Natural killer cell (primary cell): Measurements from ENCODE around the gene WDFY3. TPM values are rescaled to one million over a fixed set of nuclear protein-coding genes. Genes with fewer than 3 reads are reported as not detected.

ENCODE experiments used
- ATAC-seq, 3 donors: fragments of 150-1000 bp in 2 of 3; fragments of 200-7000 bp in 1 of 3; cut with Tn5 transposase; 1 replicate in 1 of 3; 2 replicates in 2 of 3; pipeline ENCODE4 v1.10.0; 2021; ENCODE audit warnings: mild to moderate bottlenecking in 2 of 3, moderate library complexity in 2 of 3
- DNase-seq, 2 donors: peaks; one replicate each; pipeline versions ENCODE4 v3.0.0 to v3.0.0-alpha.2; 2013 to 2021; ENCODE audit warnings: mixed read lengths in 1 of 2
- H3K27ac ChIP-seq: one replicate; pipeline ENCODE4 v1.5.1; 2013; ENCODE audit warnings: mild to moderate bottlenecking, low read length
- H3K27me3 ChIP-seq: one replicate; pipeline ENCODE4 v1.6.1; 2013; ENCODE audit warnings: low read length; ENCODE audit not compliant: control insufficient read depth, insufficient read depth
- H3K36me3 ChIP-seq: one replicate; pipeline ENCODE4 v1.6.1; 2013; ENCODE audit warnings: low read length; ENCODE audit not compliant: control insufficient read depth, insufficient read depth
- H3K4me1 ChIP-seq: one replicate; pipeline ENCODE4 v1.6.1; 2013; ENCODE audit warnings: low read length; ENCODE audit not compliant: control insufficient read depth, insufficient read depth
- H3K4me3 ChIP-seq: one replicate; pipeline ENCODE4 v1.5.1; 2013; ENCODE audit warnings: low read length
- H3K9me3 ChIP-seq: one replicate; pipeline ENCODE4 v1.6.1; 2013; ENCODE audit warnings: low read length; ENCODE audit not compliant: control insufficient read depth, insufficient read depth
- H3K27ac Mint-ChIP-seq, 2 donors: one replicate each; pipeline ENCODE4 v1.8.0; 2022; ENCODE audit warnings: mild to moderate bottlenecking in 2 of 2, mixed read lengths in 2 of 2, moderate library complexity in 1 of 2
- H3K27me3 Mint-ChIP-seq, 2 donors: one replicate each; pipeline ENCODE4 v1.8.0; 2022; ENCODE audit warnings: low read depth in 2 of 2, mixed read lengths in 2 of 2
- H3K36me3 Mint-ChIP-seq: one replicate; pipeline ENCODE4 v1.8.0; 2022; ENCODE audit warnings: mixed read lengths
- H3K4me1 Mint-ChIP-seq, 2 donors: one replicate each; pipeline ENCODE4 v1.8.0; 2022; ENCODE audit warnings: mixed read lengths in 2 of 2
- H3K4me3 Mint-ChIP-seq: one replicate; pipeline ENCODE4 v1.8.0; 2022; ENCODE audit warnings: mild to moderate bottlenecking, moderate library complexity, mixed read lengths
- H3K9me3 Mint-ChIP-seq, 2 donors: one replicate each; pipeline ENCODE4 v1.8.0; 2022; ENCODE audit warnings: mixed read lengths in 2 of 2
- WGBS: methylation state at CpG from one replicate; pipeline ENCODE4 v1.1.7; 2013; ENCODE audit warnings: missing lambda C conversion rate; ENCODE audit not compliant: insufficient coverage; 5-methylcytosine and 5-hydroxymethylcytosine counted together
- intact Hi-C: fragments of 100-400 bp; cut with micrococcal nuclease; formaldehyde crosslinking; loops from one replicate; pipeline ENCODE4 v1.14.2; 2022
- total RNA-seq, 4 donors: library from RNA; stranded (reverse); fragments of 120-200 nt in 1 of 4; gene quantifications; one replicate each; pipeline versions ENCODE4 v1.2.3 to v1.2.4, GENCODE V29; 2013 to 2022
- TF ChIP-seq, protein P1 (sequence below): fragments of 200-600 bp; IDR thresholded peaks from one replicate; pipeline ENCODE4 v1.8.0; 2022; ENCODE audit warnings: antibody characterized with exemption

The WDFY3 gene
- total RNA-seq, 3 donors from 2014 or later (not counting 1 experiment from before 2014, with no cell fraction given): 2.5 to 7.2 (median 6.0) TPM

DNA sequence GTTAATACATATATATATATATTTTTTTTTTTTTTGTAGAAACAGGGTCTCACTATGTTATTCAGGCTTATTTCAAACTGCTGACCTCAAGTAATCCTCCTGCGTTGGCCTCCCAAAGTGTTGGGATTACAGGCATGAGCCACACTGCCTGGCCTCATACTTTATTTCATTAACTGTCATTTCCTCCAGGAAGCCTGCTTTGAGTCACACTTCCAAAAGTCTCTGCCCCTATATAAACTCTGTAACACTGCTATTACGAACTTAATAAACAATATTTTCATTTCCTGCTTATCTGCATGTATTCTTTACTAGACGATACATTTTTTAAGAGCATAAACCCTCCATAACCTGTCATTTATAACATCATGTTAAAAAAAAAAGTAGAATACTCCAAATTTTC, 167.2 kb downstream of the WDFY3 start:
- Histone ChIP-seq H3K36me3 (no peaks in the 10 kb centered on the region), H3K27ac (no peak overlapping the region), H3K4me1 (no peaks in the 10 kb centered on the region), H3K9me3 (no peaks in the 10 kb centered on the region), H3K4me3 (no peak overlapping the region), H3K27me3 (no peaks in the 10 kb centered on the region)
- H3K9me3 Mint-ChIP-seq: peaks cover 3 to 7% of the 10 kb centered on the region in 2 donors
- WGBS: 73% methylated on average over 3 of the region's 3 CpGs
- no peak overlapping the region for H3K4me3 Mint-ChIP-seq
- intact Hi-C loops: no loop called here
- no peak for ATAC-seq
- H3K27me3 Mint-ChIP-seq: no peaks in the 10 kb centered on the region
- H3K27ac Mint-ChIP-seq: no peak overlapping the region
- H3K4me1 Mint-ChIP-seq: no peaks in the 10 kb centered on the region
- no peak for DNase-seq
- no peaks in the 10 kb centered on the region for H3K36me3 Mint-ChIP-seq
- TF ChIP-seq, protein P1, sequence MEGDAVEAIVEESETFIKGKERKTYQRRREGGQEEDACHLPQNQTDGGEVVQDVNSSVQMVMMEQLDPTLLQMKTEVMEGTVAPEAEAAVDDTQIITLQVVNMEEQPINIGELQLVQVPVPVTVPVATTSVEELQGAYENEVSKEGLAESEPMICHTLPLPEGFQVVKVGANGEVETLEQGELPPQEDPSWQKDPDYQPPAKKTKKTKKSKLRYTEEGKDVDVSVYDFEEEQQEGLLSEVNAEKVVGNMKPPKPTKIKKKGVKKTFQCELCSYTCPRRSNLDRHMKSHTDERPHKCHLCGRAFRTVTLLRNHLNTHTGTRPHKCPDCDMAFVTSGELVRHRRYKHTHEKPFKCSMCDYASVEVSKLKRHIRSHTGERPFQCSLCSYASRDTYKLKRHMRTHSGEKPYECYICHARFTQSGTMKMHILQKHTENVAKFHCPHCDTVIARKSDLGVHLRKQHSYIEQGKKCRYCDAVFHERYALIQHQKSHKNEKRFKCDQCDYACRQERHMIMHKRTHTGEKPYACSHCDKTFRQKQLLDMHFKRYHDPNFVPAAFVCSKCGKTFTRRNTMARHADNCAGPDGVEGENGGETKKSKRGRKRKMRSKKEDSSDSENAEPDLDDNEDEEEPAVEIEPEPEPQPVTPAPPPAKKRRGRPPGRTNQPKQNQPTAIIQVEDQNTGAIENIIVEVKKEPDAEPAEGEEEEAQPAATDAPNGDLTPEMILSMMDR: no peak

DNA sequence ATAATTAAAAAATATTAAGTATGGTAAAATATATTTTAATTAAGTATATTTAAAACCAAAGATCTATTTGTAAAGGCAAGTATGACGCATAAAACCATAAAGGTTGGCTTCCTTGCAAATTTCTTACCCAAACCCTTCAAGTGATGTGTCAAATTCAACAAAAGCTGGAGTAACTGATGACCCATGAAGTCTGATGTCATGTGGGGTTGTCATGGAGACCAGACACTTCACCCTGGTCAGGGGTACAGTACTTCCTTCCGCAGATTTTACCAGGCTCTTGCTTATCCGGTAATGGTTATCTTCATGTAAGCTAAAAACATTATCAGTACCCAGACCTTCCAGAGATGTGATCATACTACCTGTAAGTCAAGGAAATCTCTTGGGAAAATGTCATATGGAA, 170.1 kb downstream of the WDFY3 start:
- H3K4me1 ChIP-seq: no peaks in the 10 kb centered on the region
- H3K27ac ChIP-seq: no peak overlapping the region
- no peaks in the 10 kb centered on the region for H3K4me1 Mint-ChIP-seq
- no peaks in the 10 kb centered on the region for H3K9me3 ChIP-seq
- H3K4me3 ChIP-seq: no peak overlapping the region
- H3K27ac Mint-ChIP-seq: no peak overlapping the region
- H3K27me3 ChIP-seq: no peaks in the 10 kb centered on the region
- intact Hi-C loops: no loop called here
- no peak for ATAC-seq
- H3K4me3 Mint-ChIP-seq: no peak overlapping the region
- TF ChIP-seq, protein P1: no peak
- DNase-seq: no peak
- 100% methylated on average over 3 of the region's 3 CpGs for WGBS
- H3K27me3 Mint-ChIP-seq: no peaks in the 10 kb centered on the region
- H3K9me3 Mint-ChIP-seq: peaks cover 3 to 14% of the 10 kb centered on the region in 2 donors
- no peaks in the 10 kb centered on the region for H3K36me3 Mint-ChIP-seq
- H3K36me3 ChIP-seq: no peaks in the 10 kb centered on the region

DNA sequence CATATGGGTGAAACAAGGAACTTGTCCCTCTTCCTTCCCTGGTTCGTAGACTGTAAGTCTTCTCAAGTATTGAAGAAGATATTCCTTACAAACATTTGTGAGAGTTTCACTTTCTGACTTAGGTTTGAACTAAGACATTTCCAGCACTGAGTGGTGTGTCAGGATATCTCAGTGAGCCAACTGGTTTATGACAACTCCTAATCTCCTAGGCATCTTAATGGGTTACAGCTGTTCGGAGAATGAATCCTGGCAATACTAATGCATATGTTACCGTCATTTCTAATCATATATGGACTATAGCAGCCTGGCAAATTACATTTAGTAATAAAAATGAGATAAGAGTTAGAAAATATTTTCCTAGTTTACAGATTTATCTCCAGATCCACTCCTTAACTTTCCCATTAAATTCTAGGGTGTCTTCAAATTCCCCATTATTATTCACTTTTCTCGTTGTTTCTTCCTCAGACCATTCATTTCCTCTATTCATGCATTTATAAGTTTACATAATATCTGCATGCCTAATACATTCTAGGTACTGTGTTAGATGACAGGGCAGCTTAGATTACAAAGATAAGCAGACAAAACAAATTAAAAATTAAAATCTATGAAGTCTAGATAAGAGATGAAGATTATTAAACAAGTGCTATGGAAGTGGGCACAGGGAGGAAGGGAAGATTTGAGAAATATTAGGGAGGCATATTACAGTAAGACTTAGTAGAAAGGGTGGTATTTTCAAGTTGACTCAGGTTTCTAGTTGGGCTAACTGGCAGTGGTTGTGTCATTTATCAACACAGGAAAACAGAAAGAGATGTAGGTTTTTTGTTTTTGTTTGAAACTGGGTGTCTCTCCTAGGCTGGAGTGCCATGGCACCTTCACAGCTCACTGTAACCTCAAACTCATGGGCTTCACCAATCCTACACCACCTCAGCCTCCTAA, 173.9 kb downstream of the WDFY3 start:
- DNase-seq: no peak
- 100% methylated on average over 1 of the region's 4 CpGs for WGBS
- intact Hi-C loops: no loop called here
- H3K9me3 Mint-ChIP-seq: peaks cover 2 to 10% of the 10 kb centered on the region in 2 donors
- TF ChIP-seq, protein P1: no peak
- Histone ChIP-seq H3K27ac (no peak overlapping the region), H3K27me3 (no peaks in the 10 kb centered on the region), H3K9me3 (no peaks in the 10 kb centered on the region), H3K36me3 (no peaks in the 10 kb centered on the region), H3K4me1 (no peaks in the 10 kb centered on the region), H3K4me3 (no peak overlapping the region)
- no peak overlapping the region for H3K4me3 Mint-ChIP-seq
- H3K36me3 Mint-ChIP-seq: no peaks in the 10 kb centered on the region
- no peaks in the 10 kb centered on the region for H3K4me1 Mint-ChIP-seq
- no peak overlapping the region for H3K27ac Mint-ChIP-seq
- no peaks in the 10 kb centered on the region for H3K27me3 Mint-ChIP-seq
- ATAC-seq: no peak
